OCI-LY7 (cell line): ENCODE data around the gene PMVK.

Source experiments
- CTCF ChIP-seq: fragments of 200-600 bp; sonication (generic); conservative IDR thresholded peaks from 2 replicates; pipeline ENCODE4 v1.5.1; 2014; ENCODE audit warnings: mild to moderate bottlenecking, antibody characterized with exemption, low read length, moderate library complexity, mixed read lengths
- EZH2phosphoT487 ChIP-seq: fragments of 200-600 bp; sonication (generic); IDR thresholded peaks from 2 replicates; pipeline ENCODE4 v1.6.1; 2018; ENCODE audit warnings: low read depth, borderline replicate concordance, mild to moderate bottlenecking, mixed run types, antibody characterized with exemption, low read length, moderate library complexity, mixed read lengths

- TF ChIP-seq EZH2phosphoT487 (no peak), CTCF (no peak)
Observed at GRCh38 chr1:154902938-154903566, 33.5 kb downstream of the PMVK start.
